ENCODE data around the gene KLHL25. TPM values are rescaled to one million over a fixed set of nuclear protein-coding genes. Genes with fewer than 3 reads are reported as not detected.

Gene KLHL25
- total and polyA plus RNA-seq, 2 of the 13 experiments (the other 11 are each of a cell fraction or from before 2014, with no cell fraction given), result 3.7 to 8.2 TPM

DNA sequence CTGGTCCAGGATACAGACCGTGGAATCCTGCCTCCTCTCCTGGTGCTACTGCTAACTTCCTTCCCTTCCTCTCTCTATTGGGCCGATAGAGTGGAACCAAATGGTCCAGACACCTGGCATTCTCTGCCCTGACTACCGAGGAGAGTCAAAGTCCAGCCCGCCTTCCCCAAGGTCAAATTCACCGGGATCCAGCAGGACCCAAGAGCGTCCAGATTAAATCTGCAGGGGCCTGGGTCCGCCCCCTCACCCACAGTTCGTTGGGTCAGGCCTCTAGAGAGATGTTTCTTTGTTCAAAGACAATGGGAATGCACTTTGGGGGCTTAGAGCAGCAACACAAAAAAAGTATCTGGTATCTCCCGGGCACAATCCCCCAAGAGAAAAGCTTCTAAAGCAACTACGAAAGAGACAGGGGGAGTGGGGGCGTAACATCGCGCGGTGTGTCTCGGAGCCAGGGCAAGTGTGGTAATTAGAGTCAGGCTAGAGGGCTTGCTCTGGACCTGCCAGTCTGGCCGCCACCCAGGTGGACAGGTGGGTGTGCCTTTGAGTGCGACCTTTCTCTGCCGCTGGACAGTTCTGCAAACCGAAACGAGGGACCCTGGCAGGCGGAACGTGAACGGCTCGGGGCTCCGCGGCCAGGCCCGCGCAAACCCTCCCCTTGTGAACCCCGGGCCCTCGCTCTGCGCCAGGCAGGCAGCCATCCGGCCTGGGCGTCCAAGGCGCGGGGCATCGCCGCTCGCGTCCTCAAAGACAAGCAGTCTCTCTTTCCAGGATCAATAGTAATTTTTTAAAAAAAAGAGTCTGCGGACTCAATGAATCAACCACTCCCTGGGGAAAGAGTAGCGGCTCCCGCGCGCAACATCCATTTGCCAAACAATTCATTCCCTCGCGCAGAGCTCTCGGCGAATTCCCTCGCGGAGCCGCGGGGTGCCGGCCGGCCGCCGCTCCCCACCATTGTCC is 806 bp downstream of the KLHL25 start (continued):
- TF ChIP-seq, protein P1, sequence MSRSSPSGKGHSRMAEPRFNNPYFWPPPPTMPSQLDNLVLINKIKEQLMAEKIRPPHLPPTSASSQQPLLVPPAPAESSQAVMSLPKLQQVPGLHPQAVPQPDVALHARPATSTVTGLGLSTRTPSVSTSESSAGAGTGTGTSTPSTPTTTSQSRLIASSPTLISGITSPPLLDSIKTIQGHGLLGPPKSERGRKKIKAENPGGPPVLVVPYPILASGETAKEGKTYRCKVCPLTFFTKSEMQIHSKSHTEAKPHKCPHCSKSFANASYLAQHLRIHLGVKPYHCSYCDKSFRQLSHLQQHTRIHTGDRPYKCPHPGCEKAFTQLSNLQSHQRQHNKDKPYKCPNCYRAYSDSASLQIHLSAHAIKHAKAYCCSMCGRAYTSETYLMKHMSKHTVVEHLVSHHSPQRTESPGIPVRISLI (CRISPR knock-in tag; IDR thresholded peaks at IDR 0.05; ENCODE audit: borderline replicate concordance), result no peak
- TF ChIP-seq RAD21 (CRISPR knock-in tag; IDR thresholded peaks at IDR 0.05), result no peak
- peak; percentile 63; the same call in 1 of the 2 replicates for TF ChIP-seq SIN3A (IDR thresholded peaks at IDR 0.05; ENCODE audit: borderline replicate concordance, low read depth, low read length)
- TF ChIP-seq ELF3 (CRISPR knock-in tag; IDR thresholded peaks at IDR 0.05), result no peak
- TF ChIP-seq ZFP37 (CRISPR knock-in tag; IDR thresholded peaks at IDR 0.05; ENCODE audit: borderline replicate concordance), result no peak
- peak; percentile 28; the same call in 1 of the 2 replicates for TF ChIP-seq NFYC (CRISPR knock-in tag; IDR thresholded peaks at IDR 0.05)
- no peak for TF ChIP-seq TRIM24 (CRISPR knock-in tag; IDR thresholded peaks at IDR 0.05)
- no peak for TF ChIP-seq DR1 (CRISPR knock-in tag; IDR thresholded peaks at IDR 0.05)
- peak; percentile 49 for TF ChIP-seq ASH2L (IDR thresholded peaks at IDR 0.05; ENCODE audit: insufficient read length, low read depth, low read length)
- TF ChIP-seq HOXA3 (CRISPR knock-in tag; IDR thresholded peaks at IDR 0.05), result no peak
- TF ChIP-seq XBP1 (CRISPR knock-in tag; IDR thresholded peaks at IDR 0.05), result no peak
- no peak for TF ChIP-seq ZNF20 (CRISPR knock-in tag; IDR thresholded peaks at IDR 0.05)
- no peak for TF ChIP-seq ISL2 (CRISPR knock-in tag; IDR thresholded peaks at IDR 0.05)
- 0 out of 2 replicates have a peak, but pooled peaks have one; percentile 27 for TF ChIP-seq ZNF777 (CRISPR knock-in tag; IDR thresholded peaks at IDR 0.05)
- TF ChIP-seq KLF6 (CRISPR knock-in tag; IDR thresholded peaks at IDR 0.05), result no peak
- no peak for TF ChIP-seq SP4 (CRISPR knock-in tag; IDR thresholded peaks at IDR 0.05)
- TF ChIP-seq ZNF614 (CRISPR knock-in tag; IDR thresholded peaks at IDR 0.05; ENCODE audit: borderline replicate concordance), result peak; percentile 50; the same call in 1 of the 2 replicates
- TF ChIP-seq JDP2 (CRISPR knock-in tag; IDR thresholded peaks at IDR 0.05; ENCODE audit: borderline replicate concordance), result no peak
- TF ChIP-seq CHCHD3 (CRISPR knock-in tag; IDR thresholded peaks at IDR 0.05), result no peak
- TF ChIP-seq, protein P2, sequence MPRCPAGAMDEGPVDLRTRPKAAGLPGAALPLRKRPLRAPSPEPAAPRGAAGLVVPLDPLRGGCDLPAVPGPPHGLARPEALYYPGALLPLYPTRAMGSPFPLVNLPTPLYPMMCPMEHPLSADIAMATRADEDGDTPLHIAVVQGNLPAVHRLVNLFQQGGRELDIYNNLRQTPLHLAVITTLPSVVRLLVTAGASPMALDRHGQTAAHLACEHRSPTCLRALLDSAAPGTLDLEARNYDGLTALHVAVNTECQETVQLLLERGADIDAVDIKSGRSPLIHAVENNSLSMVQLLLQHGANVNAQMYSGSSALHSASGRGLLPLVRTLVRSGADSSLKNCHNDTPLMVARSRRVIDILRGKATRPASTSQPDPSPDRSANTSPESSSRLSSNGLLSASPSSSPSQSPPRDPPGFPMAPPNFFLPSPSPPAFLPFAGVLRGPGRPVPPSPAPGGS (CRISPR knock-in tag; IDR thresholded peaks at IDR 0.05), result no peak
- TF ChIP-seq NFE2L1 (CRISPR knock-in tag; IDR thresholded peaks at IDR 0.05; ENCODE audit: borderline replicate concordance), result no peak
- no peak for TF ChIP-seq ZNF331 (CRISPR knock-in tag; IDR thresholded peaks at IDR 0.05)
- TF ChIP-seq, protein P3, sequence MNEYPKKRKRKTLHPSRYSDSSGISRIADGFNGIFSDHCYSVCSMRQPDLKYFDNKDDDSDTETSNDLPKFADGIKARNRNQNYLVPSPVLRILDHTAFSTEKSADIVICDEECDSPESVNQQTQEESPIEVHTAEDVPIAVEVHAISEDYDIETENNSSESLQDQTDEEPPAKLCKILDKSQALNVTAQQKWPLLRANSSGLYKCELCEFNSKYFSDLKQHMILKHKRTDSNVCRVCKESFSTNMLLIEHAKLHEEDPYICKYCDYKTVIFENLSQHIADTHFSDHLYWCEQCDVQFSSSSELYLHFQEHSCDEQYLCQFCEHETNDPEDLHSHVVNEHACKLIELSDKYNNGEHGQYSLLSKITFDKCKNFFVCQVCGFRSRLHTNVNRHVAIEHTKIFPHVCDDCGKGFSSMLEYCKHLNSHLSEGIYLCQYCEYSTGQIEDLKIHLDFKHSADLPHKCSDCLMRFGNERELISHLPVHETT (CRISPR knock-in tag; conservative IDR thresholded peaks at IDR 0.05), result no peak
- TF ChIP-seq, protein P4, sequence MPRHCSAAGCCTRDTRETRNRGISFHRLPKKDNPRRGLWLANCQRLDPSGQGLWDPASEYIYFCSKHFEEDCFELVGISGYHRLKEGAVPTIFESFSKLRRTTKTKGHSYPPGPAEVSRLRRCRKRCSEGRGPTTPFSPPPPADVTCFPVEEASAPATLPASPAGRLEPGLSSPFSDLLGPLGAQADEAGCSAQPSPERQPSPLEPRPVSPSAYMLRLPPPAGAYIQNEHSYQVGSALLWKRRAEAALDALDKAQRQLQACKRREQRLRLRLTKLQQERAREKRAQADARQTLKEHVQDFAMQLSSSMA (CRISPR knock-in tag; IDR thresholded peaks at IDR 0.05), result 0 out of 2 replicates have a peak, but pooled peaks have one; percentile 31
- TF ChIP-seq ZBTB7B (CRISPR knock-in tag; IDR thresholded peaks at IDR 0.05), result no peak; the same call in 1 of the 2 replicates

All from HepG2 (cell line).